ENCODE data around the gene ZNF296.

Gene ZNF296

GRCh38 chr19:45076851-45077730 lies 813 bp upstream of the ZNF296 start:
- TF ChIP-seq CTCF (IDR thresholded peaks at IDR 0.05): no peak

- TF ChIP-seq CTCF (IDR thresholded peaks at IDR 0.05): no peak
Measured at GRCh38 chr19:45075301-45076028, 813 bp downstream of the ZNF296 start.

DNA sequence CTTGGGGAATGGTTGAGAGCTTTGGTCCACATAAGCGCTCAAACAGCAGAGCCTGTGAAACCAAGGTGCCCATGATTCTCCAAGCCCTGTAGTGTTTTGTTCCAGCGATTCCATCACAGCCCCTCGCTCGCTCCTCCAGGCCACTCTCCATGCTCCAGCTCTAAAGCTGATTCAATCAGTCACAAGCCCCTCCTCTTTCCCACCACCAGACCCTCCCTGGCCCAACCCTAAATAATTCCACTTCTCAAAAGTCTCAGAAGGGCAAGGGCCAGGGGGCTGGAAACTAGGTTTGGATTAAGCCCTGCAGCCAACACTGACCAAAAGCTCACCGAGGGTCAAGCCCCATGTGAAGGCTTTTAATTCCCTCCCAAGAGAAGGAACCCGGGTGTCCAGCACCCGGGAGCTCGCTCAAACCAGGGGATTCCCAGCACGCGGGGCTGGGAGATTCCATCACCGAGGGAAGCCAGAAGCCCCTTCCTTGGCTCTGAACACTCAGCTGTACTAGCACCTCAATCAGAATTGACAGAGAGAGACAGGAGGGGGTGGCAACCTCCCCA lies 1.5 kb downstream of the ZNF296 start:
- TF ChIP-seq CTCF (IDR thresholded peaks at IDR 0.05): no peak

- no peak for TF ChIP-seq CTCF (IDR thresholded peaks at IDR 0.05)
Measured at GRCh38 chr19:45071969-45072790, 4.1 kb downstream of the ZNF296 start.

DNA sequence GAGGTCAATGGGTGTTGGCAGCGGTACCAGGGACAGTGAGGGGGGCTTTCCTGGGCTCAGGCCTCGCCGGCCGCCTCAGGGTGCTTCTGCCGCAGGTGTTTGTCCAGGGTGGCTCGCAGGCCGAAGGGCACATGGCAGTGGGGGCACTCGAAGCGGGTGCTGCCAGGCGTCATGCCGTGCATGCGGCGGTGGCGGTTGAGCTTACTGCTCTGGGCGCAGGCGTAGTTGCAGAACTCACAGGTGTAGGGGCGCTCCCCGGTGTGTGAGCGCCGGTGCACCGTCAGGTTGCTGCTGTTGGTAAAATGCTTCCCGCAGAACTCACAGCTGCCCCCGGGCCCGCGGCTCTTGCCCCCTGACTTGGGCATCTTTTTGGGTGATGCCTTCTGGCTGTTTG lies 4.7 kb downstream of the ZNF296 start:
- no peak for TF ChIP-seq CTCF (IDR thresholded peaks at IDR 0.05)

DNA sequence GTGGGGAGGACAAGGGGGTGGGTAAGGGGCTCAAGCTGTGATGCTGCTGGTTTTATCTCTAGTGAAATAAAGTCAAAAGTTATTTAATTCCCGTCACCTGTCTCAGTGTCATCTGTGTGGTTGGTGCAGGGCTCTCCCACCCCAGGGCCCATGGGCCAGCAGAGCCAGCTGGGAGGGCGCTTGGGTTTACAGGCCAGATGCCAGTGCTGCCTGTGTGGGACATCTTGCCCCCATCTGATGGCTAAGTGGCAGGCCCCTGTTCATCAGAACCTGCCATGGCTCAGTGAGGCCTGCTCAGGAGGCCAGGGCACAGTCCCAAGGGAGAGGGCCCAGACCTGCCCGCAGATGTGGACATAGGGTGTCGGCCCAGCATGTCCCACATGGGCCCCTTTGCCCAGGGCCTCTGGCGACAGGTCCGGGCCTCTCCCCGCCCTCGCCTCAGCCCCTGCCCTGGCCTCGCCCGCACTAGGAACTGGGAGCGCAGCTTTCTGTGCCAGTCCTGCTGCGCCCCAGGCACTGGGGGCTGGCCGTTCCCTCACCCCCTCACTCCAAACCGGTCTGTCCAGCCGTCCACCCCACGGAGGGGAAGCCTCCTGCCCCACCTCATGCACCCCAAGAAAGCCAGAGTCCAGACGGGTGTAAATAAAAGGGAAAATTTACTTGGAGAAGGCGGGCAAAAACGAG lies 5.3 kb downstream of the ZNF296 start:
- TF ChIP-seq CTCF (IDR thresholded peaks at IDR 0.05): no peak

Measured in LNCAP (cell line).